ENCODE measurements around the gene ZNHIT1. TPM values are rescaled to one million over a fixed set of nuclear protein-coding genes. Genes with fewer than 3 reads are reported as not detected.
A peak's percentile ranks its signal among the peaks of the same experiment; 100 is the strongest.

ZNHIT1 gene
- total RNA-seq, 1 donor = 75.6 TPM

DNA sequence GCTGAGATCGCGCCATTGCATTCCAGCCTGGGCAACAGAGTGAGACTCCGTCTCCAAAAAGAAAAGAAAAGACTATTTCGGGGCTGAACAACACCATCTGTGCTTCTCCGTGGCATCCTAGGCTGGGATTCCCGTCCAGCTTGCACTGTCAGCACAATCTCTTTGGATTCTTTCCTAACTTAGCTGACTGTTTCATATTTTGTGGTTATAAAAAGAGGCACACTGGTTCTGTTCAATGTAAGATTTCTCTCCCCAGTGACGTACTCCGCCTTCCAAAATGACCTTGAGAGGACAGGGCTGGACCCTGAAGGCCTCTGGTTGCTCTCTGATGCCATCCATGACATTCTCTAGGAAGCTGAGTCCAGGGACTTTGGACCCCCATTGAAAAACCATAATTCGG is 8.8 kb downstream of the ZNHIT1 start:
- H3K4me3 ChIP-seq (ENCODE audit: low read depth, low read length) = no peak overlapping the region
- TF ChIP-seq, protein P1, sequence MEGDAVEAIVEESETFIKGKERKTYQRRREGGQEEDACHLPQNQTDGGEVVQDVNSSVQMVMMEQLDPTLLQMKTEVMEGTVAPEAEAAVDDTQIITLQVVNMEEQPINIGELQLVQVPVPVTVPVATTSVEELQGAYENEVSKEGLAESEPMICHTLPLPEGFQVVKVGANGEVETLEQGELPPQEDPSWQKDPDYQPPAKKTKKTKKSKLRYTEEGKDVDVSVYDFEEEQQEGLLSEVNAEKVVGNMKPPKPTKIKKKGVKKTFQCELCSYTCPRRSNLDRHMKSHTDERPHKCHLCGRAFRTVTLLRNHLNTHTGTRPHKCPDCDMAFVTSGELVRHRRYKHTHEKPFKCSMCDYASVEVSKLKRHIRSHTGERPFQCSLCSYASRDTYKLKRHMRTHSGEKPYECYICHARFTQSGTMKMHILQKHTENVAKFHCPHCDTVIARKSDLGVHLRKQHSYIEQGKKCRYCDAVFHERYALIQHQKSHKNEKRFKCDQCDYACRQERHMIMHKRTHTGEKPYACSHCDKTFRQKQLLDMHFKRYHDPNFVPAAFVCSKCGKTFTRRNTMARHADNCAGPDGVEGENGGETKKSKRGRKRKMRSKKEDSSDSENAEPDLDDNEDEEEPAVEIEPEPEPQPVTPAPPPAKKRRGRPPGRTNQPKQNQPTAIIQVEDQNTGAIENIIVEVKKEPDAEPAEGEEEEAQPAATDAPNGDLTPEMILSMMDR (IDR thresholded peaks at IDR 0.05; ENCODE audit: insufficient read depth, low read depth, low read length) = no peak
- DNase-seq (ENCODE audit: low read depth) = peak; percentile 62

DNA sequence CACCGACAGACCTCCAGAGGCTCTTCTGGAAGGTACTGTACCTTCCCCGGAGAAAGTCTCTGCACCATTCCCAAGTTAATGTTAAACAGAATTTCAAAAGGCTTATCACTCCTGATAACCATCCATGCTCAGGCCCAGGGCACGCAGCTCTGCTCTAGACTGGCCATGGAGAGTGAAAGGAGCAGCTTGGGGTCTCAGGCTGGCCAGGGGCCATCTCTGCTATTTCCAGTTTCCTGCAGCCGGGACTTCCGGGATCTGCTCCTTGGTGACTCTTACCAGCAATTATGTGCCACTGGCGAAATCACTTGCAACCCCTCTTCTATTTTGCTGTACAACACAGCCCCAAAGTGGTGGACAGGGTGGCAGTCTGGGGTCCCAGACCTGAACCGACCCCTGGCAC is 13.7 kb downstream of the ZNHIT1 start:
- H3K4me3 ChIP-seq (ENCODE audit: low read depth, low read length) = no peak overlapping the region
- TF ChIP-seq, protein P1 (IDR thresholded peaks at IDR 0.05; ENCODE audit: insufficient read depth, low read depth, low read length) = no peak
- no peak for DNase-seq (ENCODE audit: low read depth)

DNA sequence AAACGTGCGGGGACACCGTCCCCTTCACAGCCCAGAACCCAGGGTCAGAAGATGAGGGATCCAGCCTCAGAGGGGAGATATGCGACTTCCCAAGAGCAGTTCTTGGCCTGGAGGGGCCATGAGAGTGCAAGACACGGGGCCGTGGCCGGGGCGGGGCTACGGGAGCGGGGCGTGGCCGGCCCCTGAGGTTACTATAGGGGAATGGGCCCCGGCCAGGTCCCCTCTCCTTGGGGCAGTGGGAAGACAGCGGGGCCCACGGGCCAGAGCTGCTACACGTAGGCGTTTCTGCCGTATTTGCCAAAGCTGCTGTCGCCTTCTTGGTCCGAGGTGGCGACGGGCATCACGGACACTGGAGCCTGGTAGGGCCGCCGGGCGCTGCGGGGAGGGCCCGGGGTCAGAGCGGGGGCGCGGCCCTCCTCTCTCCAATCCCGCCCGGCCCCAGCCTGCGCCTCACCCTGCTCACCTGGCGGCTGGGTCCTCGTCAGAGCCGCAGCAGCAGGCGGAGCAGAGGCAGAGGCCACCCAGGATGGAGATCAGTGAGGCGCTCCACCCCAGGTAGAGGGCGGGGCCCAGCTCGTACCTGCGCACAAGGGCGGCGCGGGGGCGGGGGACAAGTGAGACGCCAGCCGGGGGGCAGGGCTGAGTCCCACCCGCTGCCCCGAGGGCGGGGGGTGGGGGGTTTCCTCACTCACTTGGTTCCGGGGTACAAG is 14.3 kb downstream of the ZNHIT1 start:
- no peak for DNase-seq (ENCODE audit: low read depth)
- no peak overlapping the region for H3K4me3 ChIP-seq (ENCODE audit: low read depth, low read length)
- TF ChIP-seq, protein P1 (IDR thresholded peaks at IDR 0.05; ENCODE audit: insufficient read depth, low read depth, low read length) = no peak

DNA sequence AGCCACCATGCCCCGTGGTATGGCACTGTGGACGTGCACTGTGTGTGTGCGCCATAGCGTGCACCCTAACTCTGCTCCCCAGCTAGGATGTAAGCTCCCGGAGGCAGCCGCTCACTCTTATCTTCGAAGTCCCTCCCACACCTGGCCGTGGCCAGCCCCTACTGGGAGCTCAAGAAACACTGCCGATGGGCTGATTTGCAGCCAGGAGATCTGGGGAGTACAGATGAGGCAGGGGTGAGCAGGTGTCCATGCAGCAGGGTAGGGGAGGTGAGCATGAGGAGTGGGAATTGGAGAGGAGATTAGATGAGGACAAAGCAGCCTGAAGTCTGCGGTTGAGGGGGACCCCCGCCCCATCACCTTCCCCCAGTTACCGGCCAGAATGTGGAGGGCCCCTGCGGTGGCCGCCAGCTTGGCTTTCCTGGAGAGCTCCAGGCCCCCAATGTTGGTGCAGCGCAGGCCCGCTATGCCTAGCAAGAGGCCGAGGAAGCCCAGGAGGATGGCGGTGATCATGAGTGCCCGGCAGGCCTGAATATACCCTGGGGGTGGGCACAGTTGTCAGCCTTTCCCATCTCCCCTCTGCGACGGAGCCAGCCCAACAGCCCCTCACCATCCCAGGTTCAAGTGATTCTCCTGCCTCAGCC is 16.1 kb downstream of the ZNHIT1 start:
- H3K4me3 ChIP-seq (ENCODE audit: low read depth, low read length) = no peak overlapping the region
- DNase-seq (ENCODE audit: low read depth) = no peak
- TF ChIP-seq, protein P1 (IDR thresholded peaks at IDR 0.05; ENCODE audit: insufficient read depth, low read depth, low read length) = no peak

DNA sequence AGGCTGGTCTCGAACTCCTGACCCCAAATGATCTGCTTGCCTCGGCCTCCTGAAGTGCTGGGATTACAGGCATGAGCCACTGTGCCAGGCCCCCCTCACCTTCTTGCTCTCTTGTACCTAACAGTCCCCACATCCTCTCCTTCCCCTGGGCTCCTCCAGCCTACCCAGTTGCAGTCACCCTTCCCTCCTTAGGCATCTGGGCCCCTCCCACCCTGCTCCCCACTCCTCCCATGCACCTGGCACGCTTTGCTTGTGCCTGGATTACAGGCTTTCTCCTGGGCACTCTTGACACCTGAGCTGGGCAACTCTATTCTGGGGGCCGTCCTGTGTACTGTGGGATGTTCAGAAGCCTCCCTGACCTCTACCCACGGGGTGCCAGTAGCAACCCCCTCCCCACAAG is 16.7 kb downstream of the ZNHIT1 start:
- no peak for DNase-seq (ENCODE audit: low read depth)
- no peak overlapping the region for H3K4me3 ChIP-seq (ENCODE audit: low read depth, low read length)
- TF ChIP-seq, protein P1 (IDR thresholded peaks at IDR 0.05; ENCODE audit: insufficient read depth, low read depth, low read length) = no peak

DNA sequence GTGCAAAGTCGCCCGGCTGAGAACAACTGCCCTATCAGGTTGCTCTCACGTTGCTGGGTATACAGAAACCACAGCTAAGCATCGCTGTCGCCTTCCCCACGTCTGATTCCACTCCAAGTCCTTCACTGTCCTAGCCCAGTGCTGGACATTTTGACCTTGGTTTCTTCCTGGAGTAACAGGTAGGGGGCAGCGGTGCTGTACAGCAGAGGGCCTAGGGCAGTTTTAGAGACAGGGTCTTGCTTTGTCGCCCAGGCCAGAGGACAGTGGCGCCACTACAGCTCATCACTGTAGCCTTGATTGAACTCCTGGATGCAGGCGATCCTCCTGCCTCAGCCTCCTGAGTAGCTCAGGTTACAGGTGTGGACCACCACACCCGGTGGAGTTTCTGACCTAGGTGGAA is 17.1 kb downstream of the ZNHIT1 start:
- TF ChIP-seq, protein P1 (IDR thresholded peaks at IDR 0.05; ENCODE audit: insufficient read depth, low read depth, low read length) = peak; percentile 38
- no peak for DNase-seq (ENCODE audit: low read depth)
- no peak overlapping the region for H3K4me3 ChIP-seq (ENCODE audit: low read depth, low read length)
